RWPE1 (cell line): ENCODE results near the gene CDH12.

ENCODE experiments used
- CTCF ChIA-PET: fragments of 350-600 bp; sonication (Branson Sonifier 250); formaldehyde crosslinking; extraction: SDS; loops from one replicate; lab custom pipeline; 2021; lab: Yijun Ruan, JAX
- POLR2A ChIA-PET: fragments of 400-600 bp; formaldehyde crosslinking; extraction: SDS; loops from one replicate; lab custom pipeline; 2020; ENCODE audit warnings: antibody characterized with exemption; ENCODE audit not compliant: low non-redundant PET; lab: Yijun Ruan, JAX
- DNase-seq: peaks from one replicate; pipeline ENCODE4 v3.0.0; 2012; ENCODE audit warnings: low spot score
- H3K27ac ChIP-seq: fragments of 450-650 bp; 2 replicates; pipeline ENCODE4 v1.5.1; 2017
- TF ChIP-seq, protein P1 (sequence below): fragments of 450-650 bp; conservative IDR thresholded peaks from 2 replicates; pipeline ENCODE4 v1.5.1; 2017; ENCODE audit warnings: low read depth, mild to moderate bottlenecking

CDH12 gene

GRCh38 chr5:22844155-22844554, 9.0 kb downstream of the CDH12 start:
- TF ChIP-seq, protein P1, sequence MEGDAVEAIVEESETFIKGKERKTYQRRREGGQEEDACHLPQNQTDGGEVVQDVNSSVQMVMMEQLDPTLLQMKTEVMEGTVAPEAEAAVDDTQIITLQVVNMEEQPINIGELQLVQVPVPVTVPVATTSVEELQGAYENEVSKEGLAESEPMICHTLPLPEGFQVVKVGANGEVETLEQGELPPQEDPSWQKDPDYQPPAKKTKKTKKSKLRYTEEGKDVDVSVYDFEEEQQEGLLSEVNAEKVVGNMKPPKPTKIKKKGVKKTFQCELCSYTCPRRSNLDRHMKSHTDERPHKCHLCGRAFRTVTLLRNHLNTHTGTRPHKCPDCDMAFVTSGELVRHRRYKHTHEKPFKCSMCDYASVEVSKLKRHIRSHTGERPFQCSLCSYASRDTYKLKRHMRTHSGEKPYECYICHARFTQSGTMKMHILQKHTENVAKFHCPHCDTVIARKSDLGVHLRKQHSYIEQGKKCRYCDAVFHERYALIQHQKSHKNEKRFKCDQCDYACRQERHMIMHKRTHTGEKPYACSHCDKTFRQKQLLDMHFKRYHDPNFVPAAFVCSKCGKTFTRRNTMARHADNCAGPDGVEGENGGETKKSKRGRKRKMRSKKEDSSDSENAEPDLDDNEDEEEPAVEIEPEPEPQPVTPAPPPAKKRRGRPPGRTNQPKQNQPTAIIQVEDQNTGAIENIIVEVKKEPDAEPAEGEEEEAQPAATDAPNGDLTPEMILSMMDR: no peak
- DNase-seq: no peak
- no peak overlapping the region for H3K27ac ChIP-seq
- CTCF ChIA-PET: interaction anchor here (0.7 kb wide), 1 partner anchor 1032 kb away, joined by 3 read pairs; no protein-coding TSS in a partner anchor
- POLR2A ChIA-PET: no interaction called here

GRCh38 chr5:22842574-22842973, 10.6 kb downstream of the CDH12 start:
- CTCF ChIA-PET: interaction anchor here (0.8 kb wide), 1 partner anchor 51 kb away, joined by 3 read pairs; no protein-coding TSS in a partner anchor
- TF ChIP-seq, protein P1: no peak
- POLR2A ChIA-PET: no interaction called here

GRCh38 chr5:22837803-22838202, 15.3 kb downstream of the CDH12 start:
- POLR2A ChIA-PET: no interaction called here
- H3K27ac ChIP-seq: no peak overlapping the region
- CTCF ChIA-PET: no interaction called here
- DNase-seq: no peak
- TF ChIP-seq, protein P1: no peak

More at GRCh38 chr5:22842574-22842973, 10.6 kb downstream of the CDH12 start:
- peak; percentile 20 for DNase-seq
- no peak overlapping the region for H3K27ac ChIP-seq

DNA sequence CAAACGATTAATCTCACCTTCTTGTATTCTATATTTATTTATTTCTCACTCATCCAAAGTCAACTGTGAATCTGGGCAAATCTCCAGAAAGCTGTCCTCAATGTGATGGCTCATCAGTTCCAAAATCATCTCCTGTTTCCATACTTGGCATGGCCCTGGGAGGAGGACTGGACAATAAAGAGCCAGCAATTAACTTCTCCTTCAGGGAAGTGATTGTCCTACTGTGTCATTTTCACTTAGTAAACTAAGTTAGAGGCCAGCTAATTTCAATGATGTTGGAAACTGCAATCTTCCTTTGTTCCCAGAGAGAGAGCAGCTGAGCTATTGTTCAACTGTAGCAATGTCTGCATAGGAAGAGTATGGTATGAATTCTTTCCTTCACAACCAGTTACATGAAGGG, 17.5 kb downstream of the CDH12 start:
- CTCF ChIA-PET: no interaction called here
- DNase-seq: no peak
- TF ChIP-seq, protein P1: no peak
- H3K27ac ChIP-seq: no peak overlapping the region
- POLR2A ChIA-PET: no interaction called here

GRCh38 chr5:22793463-22793862, 59.7 kb downstream of the CDH12 start:
- DNase-seq: no peak
- ChIA-PET POLR2A (no interaction called here), CTCF (no interaction called here)
- no peak overlapping the region for H3K27ac ChIP-seq
- TF ChIP-seq, protein P1: no peak

GRCh38 chr5:22787807-22788206, 65.3 kb downstream of the CDH12 start:
- ChIA-PET POLR2A (no interaction called here), CTCF (no interaction called here)
- H3K27ac ChIP-seq: no peak overlapping the region
- TF ChIP-seq, protein P1: no peak
- DNase-seq: no peak
